Glutamatergic neuron (in vitro differentiated cells): ENCODE results near the gene RAD51B. TPM values are rescaled to one million over a fixed set of nuclear protein-coding genes. Genes with fewer than 3 reads are reported as not detected.

ENCODE experiments used
- DNase-seq: peaks from one replicate; pipeline ENCODE4 v3.0.0; 2022
- H3K27ac Mint-ChIP-seq: one replicate; pipeline ENCODE4 v1.8.0; 2020; ENCODE audit warnings: mild to moderate bottlenecking, mixed read lengths, inconsistent platforms; ENCODE audit not compliant: unreplicated experiment
- H3K27me3 Mint-ChIP-seq: one replicate; pipeline ENCODE4 v1.8.0; 2020; ENCODE audit warnings: mild to moderate bottlenecking, moderate library complexity, mixed read lengths, inconsistent platforms; ENCODE audit not compliant: unreplicated experiment
- H3K36me3 Mint-ChIP-seq: one replicate; pipeline ENCODE4 v1.8.0; 2020; ENCODE audit warnings: mild to moderate bottlenecking, mixed read lengths, inconsistent platforms; ENCODE audit not compliant: unreplicated experiment
- H3K4me1 Mint-ChIP-seq: one replicate; pipeline ENCODE4 v1.8.0; 2020; ENCODE audit warnings: mild to moderate bottlenecking, low read depth, mixed read lengths, inconsistent platforms; ENCODE audit not compliant: unreplicated experiment
- H3K4me3 Mint-ChIP-seq: one replicate; pipeline ENCODE4 v1.8.0; 2020; ENCODE audit warnings: mild to moderate bottlenecking, mixed read lengths, inconsistent platforms; ENCODE audit not compliant: unreplicated experiment
- H3K9me3 Mint-ChIP-seq: one replicate; pipeline ENCODE4 v1.8.0; 2020; ENCODE audit warnings: mild to moderate bottlenecking, moderate library complexity, mixed read lengths, inconsistent platforms; ENCODE audit not compliant: unreplicated experiment
- total RNA-seq: library from RNA; stranded (reverse); fragmentation: NEBNext Ultra II Directional; extraction: Animal tissue kit (Norgen Biotek cat#: 25700); gene quantifications from one replicate; pipeline ENCODE4 v1.2.1, GENCODE V29; 2021; ENCODE audit not compliant: unreplicated experiment
- TF ChIP-seq, protein P1 (sequence below): fragments of 200-600 bp; sonication (generic); IDR thresholded peaks from one replicate; pipeline ENCODE4 v1.5.0; 2021; ENCODE audit not compliant: partially characterized antibody, unreplicated experiment

Gene RAD51B
- total RNA-seq, 1 donor from 2014 or later = 9.7 TPM

DNA sequence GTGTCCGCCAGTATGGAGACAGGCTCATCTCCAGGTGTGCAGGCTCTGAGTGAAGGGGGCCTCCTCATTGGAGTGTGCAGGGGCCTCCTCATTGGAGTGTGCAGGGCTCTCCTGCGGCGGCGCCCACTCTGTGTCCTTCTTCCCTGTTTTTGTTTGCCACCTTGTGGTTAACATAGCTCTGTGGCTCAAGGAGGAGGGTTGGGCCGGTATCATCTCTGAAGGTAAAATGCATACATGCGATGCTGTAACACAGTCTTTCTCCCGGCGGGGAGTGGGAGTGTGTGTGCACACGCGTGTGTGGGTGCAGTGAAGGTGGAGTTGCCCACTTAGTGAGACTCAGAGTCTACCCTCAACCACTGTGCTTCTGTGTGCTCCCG lies 543.9 kb downstream of the RAD51B start:
- Mint-ChIP-seq H3K4me3 (peak overlapping the region; percentile 75), H3K4me1 (peaks cover 18% of the 10 kb centered on the region), H3K9me3 (peaks cover 4% of the 10 kb centered on the region), H3K27me3 (peaks cover 3% of the 10 kb centered on the region), H3K36me3 (no peaks in the 10 kb centered on the region), H3K27ac (peak overlapping the region; percentile 82)
- peak; percentile 29 for DNase-seq
- TF ChIP-seq, protein P1, sequence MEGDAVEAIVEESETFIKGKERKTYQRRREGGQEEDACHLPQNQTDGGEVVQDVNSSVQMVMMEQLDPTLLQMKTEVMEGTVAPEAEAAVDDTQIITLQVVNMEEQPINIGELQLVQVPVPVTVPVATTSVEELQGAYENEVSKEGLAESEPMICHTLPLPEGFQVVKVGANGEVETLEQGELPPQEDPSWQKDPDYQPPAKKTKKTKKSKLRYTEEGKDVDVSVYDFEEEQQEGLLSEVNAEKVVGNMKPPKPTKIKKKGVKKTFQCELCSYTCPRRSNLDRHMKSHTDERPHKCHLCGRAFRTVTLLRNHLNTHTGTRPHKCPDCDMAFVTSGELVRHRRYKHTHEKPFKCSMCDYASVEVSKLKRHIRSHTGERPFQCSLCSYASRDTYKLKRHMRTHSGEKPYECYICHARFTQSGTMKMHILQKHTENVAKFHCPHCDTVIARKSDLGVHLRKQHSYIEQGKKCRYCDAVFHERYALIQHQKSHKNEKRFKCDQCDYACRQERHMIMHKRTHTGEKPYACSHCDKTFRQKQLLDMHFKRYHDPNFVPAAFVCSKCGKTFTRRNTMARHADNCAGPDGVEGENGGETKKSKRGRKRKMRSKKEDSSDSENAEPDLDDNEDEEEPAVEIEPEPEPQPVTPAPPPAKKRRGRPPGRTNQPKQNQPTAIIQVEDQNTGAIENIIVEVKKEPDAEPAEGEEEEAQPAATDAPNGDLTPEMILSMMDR = no peak

DNA sequence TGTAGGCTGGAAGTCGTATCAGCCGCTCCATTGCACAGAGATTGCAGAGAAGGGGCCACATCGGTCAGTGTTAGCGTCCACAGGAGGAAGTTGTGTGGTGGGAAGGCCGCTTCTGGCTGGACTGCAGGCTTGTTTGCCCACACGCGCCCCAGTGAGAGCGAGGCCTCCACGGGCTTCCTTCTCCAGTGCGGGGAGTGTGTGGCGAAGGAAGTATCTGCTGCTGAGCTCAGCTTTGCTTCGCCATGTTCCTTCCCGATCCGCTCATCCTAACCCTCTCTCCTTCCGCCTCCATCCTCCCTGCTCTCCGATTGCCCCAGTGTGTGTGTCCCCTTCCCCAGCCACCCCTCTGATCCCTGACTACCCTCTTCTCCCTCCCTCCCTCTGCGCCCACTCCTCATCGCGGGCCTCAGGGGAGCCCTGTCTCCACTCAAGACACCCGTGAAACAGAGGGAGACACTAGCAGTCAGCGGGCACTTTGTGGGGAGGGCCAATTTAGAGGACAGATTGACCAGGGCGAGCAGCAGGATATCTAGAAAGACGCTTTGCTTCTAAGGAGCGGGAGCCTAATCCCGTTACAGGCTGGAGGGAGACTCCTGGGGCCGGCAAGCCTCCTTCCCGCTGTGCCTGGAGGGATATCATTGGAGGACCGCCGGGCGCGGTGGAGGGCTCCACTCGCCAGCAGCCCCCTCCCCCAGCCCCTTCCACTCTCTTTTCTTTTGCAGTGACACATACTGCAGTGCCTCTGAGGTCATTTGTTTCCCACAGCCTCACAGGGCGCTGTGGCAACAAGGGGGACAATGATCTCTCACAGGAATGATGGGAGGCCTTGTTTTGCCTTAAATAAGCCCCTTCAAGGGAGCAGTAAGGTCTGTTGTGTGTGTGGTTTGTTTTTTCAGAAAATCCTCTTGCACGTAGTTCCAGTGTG lies 544.5 kb downstream of the RAD51B start:
- H3K4me1 Mint-ChIP-seq = peaks cover 20% of the 10 kb centered on the region
- TF ChIP-seq, protein P1 = no peak
- H3K9me3 Mint-ChIP-seq = peaks cover 4% of the 10 kb centered on the region
- H3K27ac Mint-ChIP-seq = peak overlapping the region; percentile 82
- peak overlapping the region; percentile 78 for H3K4me3 Mint-ChIP-seq
- peak; percentile 74 for DNase-seq
- peaks cover 3% of the 10 kb centered on the region for H3K27me3 Mint-ChIP-seq
- no peaks in the 10 kb centered on the region for H3K36me3 Mint-ChIP-seq

DNA sequence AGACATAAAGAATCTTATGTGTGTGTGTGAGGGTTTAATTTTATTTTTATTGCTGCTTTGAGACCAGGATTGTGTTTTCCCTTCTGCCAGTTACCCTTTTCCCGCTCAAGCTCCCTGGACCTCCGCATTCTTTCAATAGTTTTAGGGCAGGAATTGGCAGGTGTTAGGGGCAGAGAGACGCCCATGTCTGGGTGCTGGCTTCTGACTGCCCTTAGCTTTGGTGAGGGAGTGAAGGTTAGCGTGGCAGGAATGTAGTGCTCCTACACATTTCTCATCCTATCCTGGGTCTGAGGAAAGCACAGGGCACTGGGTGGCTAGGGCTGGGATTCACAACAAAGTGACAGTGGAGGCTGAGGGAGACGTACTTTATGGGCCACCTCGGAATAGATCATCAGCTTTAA lies 545.2 kb downstream of the RAD51B start:
- TF ChIP-seq, protein P1 = no peak
- Mint-ChIP-seq H3K4me1 (peaks cover 20% of the 10 kb centered on the region), H3K27ac (peak overlapping the region; percentile 69), H3K9me3 (peaks cover 4% of the 10 kb centered on the region), H3K4me3 (peak overlapping the region; percentile 78), H3K27me3 (peaks cover 3% of the 10 kb centered on the region), H3K36me3 (no peaks in the 10 kb centered on the region)
- no peak for DNase-seq

DNA sequence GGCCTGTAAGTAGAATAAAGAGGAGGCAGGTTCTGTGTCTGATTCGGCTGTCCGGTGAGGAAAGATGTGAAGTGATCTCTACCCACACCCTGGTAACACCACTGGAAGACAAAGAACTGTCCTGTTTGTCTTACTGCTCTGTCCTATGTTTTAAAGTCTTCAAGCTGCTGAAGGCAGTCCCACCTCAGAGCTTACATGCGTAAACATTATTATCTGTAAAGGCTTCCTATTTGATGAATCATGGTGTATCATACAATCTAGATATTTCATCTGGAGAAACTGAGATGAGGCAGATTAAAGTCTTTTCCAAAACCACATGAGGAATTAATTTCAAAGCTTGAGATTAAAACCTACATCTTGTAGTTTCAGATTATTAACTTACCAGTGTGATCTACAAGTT lies 545.6 kb downstream of the RAD51B start:
- H3K27ac Mint-ChIP-seq = no peak overlapping the region

DNA sequence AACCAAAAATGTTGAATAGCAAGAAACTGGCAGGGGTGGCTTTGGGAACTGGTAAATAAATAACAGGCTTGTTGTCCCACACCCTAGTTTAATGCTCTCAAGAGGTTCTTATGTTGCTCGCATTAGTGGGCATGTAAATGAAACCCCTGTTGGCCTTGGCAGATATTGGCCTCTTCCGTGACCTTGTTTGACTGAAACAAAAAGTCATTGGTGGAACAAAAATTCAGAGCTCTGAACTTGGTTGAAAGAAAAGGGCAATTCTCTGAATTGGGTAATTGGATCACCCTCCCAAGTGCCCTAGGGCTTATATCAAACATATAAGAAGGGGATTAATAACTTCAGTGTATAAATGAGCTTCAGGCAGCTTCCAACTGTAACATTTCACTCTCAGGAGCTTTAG lies 547.1 kb downstream of the RAD51B start:
- Mint-ChIP-seq H3K9me3 (peaks cover 4% of the 10 kb centered on the region), H3K27ac (no peak overlapping the region), H3K36me3 (no peaks in the 10 kb centered on the region), H3K27me3 (peaks cover 3% of the 10 kb centered on the region), H3K4me1 (peaks cover 20% of the 10 kb centered on the region), H3K4me3 (no peak overlapping the region)
- no peak for DNase-seq
- TF ChIP-seq, protein P1 = no peak

More for the DNA sequence above, 545.6 kb downstream of the RAD51B start:
- H3K4me1 Mint-ChIP-seq = peaks cover 20% of the 10 kb centered on the region
- TF ChIP-seq, protein P1 = no peak
- DNase-seq = no peak
- H3K4me3 Mint-ChIP-seq = no peak overlapping the region
- H3K27me3 Mint-ChIP-seq = peaks cover 3% of the 10 kb centered on the region
- H3K36me3 Mint-ChIP-seq = no peaks in the 10 kb centered on the region
- peaks cover 4% of the 10 kb centered on the region for H3K9me3 Mint-ChIP-seq
